Peyer's patch (tissue), 4 donors: ENCODE results near the gene ETV5. TPM values are rescaled to one million over a fixed set of nuclear protein-coding genes. Genes with fewer than 3 reads are reported as not detected.

Experiments used
- DNase-seq, 3 donors: peaks; one replicate each; pipeline ENCODE4 v3.0.0-alpha.2; 2017 to 2019
- H3K27ac ChIP-seq, 4 donors: fragments of 200-600 bp; sonication (generic); one replicate each; pipeline ENCODE4 v1.5.1; 2016 to 2019
- H3K27me3 ChIP-seq, 2 donors: fragments of 200-600 bp; sonication (generic); one replicate each; pipeline ENCODE4 v1.5.1; 2019
- H3K36me3 ChIP-seq, 3 donors: fragments of 200-600 bp; sonication (generic); one replicate each; pipeline ENCODE4 v1.5.1; 2016 to 2019
- H3K4me1 ChIP-seq, 4 donors: fragments of 200-600 bp; sonication (generic); one replicate each; pipeline ENCODE4 v1.5.1; 2016 to 2019
- H3K4me3 ChIP-seq, 4 donors: fragments of 200-600 bp; sonication (generic); 1 replicate in 3 of 4; 2 replicates in 1 of 4; pipeline ENCODE4 v1.5.1; 2016 to 2019; ENCODE audit warnings: mild to moderate bottlenecking in 1 of 4
- H3K9me3 ChIP-seq, 4 donors: fragments of 200-600 bp; sonication (generic); one replicate each; pipeline ENCODE4 v1.5.1; 2016 to 2019; ENCODE audit warnings: mild to moderate bottlenecking in 1 of 4
- POLR2A ChIP-seq, 2 donors: fragments of 450-650 bp; IDR thresholded peaks; one replicate each; pipeline ENCODE4 v1.5.1; 2017; ENCODE audit warnings: antibody characterized with exemption in 2 of 2, mild to moderate bottlenecking in 2 of 2, moderate library complexity in 2 of 2
- total RNA-seq, 4 donors: library from RNA; depleted of rRNA; stranded (reverse); fragments of >200 nt; gene quantifications; one replicate each; pipeline ENCODE4 v1.1.0, GENCODE V29; 2016
- TF ChIP-seq, protein P1 (sequence below), 6 experiments: fragments of 450-650 bp in 4 of 6; fragments of 200-600 bp in 2 of 6; sonication (generic) in 1 of 6; IDR thresholded peaks; one replicate each; pipeline ENCODE4 v1.5.1; 2017 to 2019; ENCODE audit warnings: antibody characterized with exemption in 6 of 6, mild to moderate bottlenecking in 3 of 6, moderate library complexity in 1 of 6

Gene ETV5
- total RNA-seq, 4 donors from 2014 or later = 4.1 to 5.3 (median 4.8) TPM

DNA sequence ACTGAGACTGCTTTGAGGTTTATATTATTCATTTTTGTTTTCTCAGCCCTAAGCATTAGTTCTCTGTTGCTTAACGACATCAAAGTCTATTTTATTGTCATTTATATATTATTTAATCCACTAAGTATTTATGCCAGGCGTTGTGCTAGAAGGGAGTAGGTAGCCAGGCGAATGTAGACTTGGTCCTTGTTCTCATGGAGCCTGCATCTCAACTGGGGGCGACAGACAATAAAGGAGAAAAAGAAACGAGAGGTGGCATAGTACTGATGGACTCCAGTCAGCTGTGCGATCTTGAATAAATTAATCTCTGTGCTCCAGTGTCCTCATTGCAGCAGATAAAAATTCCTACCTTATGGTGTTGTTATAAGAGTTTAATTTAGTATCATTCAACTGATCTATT is 49.7 kb downstream of the ETV5 start:
- Histone ChIP-seq H3K27me3 (no peaks in the 10 kb centered on the region), H3K4me1 (peaks cover 0 to under 1% (median 0%) of the 10 kb centered on the region in 4 donors), H3K36me3 (no peaks in the 10 kb centered on the region), H3K27ac (no peak overlapping the region), H3K4me3 (no peak overlapping the region), H3K9me3 (no peaks in the 10 kb centered on the region)
- TF ChIP-seq POLR2A (IDR thresholded peaks at IDR 0.05) = no peak
- TF ChIP-seq, protein P1, sequence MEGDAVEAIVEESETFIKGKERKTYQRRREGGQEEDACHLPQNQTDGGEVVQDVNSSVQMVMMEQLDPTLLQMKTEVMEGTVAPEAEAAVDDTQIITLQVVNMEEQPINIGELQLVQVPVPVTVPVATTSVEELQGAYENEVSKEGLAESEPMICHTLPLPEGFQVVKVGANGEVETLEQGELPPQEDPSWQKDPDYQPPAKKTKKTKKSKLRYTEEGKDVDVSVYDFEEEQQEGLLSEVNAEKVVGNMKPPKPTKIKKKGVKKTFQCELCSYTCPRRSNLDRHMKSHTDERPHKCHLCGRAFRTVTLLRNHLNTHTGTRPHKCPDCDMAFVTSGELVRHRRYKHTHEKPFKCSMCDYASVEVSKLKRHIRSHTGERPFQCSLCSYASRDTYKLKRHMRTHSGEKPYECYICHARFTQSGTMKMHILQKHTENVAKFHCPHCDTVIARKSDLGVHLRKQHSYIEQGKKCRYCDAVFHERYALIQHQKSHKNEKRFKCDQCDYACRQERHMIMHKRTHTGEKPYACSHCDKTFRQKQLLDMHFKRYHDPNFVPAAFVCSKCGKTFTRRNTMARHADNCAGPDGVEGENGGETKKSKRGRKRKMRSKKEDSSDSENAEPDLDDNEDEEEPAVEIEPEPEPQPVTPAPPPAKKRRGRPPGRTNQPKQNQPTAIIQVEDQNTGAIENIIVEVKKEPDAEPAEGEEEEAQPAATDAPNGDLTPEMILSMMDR (IDR thresholded peaks at IDR 0.05) = no peak
- DNase-seq = no peak

DNA sequence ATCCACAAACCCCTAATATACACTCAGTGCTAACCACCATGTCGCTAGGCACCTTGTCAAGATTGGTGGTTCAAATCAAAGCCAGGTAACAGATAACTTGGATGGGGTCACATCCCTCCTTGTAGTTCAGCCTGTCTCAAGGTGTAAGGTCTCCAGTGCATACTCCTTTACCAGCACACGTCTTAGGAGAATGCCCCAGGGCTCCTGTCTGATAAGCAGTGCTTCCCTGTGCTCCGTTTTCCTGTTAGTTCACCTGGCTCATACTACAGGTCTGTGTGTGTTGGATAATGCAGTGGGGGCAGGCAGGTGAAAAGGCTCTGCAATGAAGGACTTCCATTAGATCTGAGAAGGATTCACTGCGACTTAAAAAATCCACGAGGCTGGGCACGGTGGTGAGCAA is 50.7 kb downstream of the ETV5 start:
- Histone ChIP-seq H3K4me3 (no peak overlapping the region), H3K27me3 (no peaks in the 10 kb centered on the region), H3K4me1 (peaks cover 0 to 4% (median 0%) of the 10 kb centered on the region in 4 donors), H3K9me3 (no peaks in the 10 kb centered on the region), H3K36me3 (no peaks in the 10 kb centered on the region), H3K27ac (no peak overlapping the region)
- TF ChIP-seq, protein P1 (IDR thresholded peaks at IDR 0.05) = no peak
- no peak for TF ChIP-seq POLR2A (IDR thresholded peaks at IDR 0.05)
- DNase-seq = no peak

DNA sequence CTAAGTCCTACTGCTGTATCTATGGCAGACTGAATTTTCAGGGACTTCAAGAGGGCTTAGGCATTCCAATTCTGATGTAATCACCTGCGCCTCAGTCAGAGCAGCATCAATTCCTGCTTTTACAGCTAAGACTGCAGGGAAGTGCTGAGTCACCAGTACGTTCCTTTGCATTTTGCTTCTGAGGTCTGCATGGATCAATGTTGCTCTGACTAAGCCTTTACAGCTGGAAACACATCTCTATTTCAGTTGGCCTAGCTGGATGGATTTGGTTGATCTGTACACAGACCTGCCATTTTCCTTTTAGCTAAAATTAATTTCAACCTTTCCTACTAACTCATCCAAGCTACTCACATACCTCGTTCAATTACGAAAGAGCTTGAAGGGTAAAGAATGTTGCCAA is 51.3 kb downstream of the ETV5 start:
- Histone ChIP-seq H3K36me3 (no peaks in the 10 kb centered on the region), H3K4me1 (peaks cover 0 to 4% (median 0%) of the 10 kb centered on the region in 4 donors), H3K9me3 (no peaks in the 10 kb centered on the region), H3K27ac (no peak overlapping the region), H3K4me3 (no peak overlapping the region), H3K27me3 (no peaks in the 10 kb centered on the region)
- TF ChIP-seq, protein P1 (IDR thresholded peaks at IDR 0.05) = no peak
- no peak for TF ChIP-seq POLR2A (IDR thresholded peaks at IDR 0.05)
- DNase-seq = no peak

DNA sequence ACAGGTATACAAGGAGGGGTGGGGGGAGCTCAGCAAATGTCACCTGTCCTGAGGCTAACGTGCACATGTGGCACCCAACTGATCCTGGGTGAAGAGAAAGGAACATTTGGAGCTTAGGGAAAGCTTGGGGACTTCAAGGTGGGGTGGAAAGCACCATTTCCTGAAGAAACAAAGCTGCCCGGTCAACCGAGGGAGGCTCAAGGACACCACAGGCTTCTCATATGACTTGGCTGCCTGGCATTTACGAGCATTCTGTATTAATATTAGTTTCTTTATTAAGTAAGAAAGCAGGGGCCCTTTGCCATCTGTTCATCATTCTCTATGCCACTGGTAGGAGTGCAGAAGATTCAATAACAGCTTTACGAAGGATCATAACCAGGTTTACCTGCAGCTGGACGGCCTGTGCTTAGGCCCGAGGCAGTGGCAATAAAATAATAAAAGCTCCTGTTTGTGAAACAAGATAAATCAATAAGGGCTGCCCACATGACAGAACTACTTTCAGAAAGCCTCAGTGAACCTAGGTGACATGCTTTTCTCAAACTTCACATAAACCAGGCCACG is 54.0 kb downstream of the ETV5 start:
- Histone ChIP-seq H3K9me3 (no peaks in the 10 kb centered on the region), H3K27me3 (no peaks in the 10 kb centered on the region), H3K36me3 (no peaks in the 10 kb centered on the region), H3K4me3 (no peak overlapping the region), H3K27ac (peak overlapping the region in 2 of 4 donors; percentile 17 to 35), H3K4me1 (peaks cover 0 to 4% (median 0%) of the 10 kb centered on the region in 4 donors)
- TF ChIP-seq POLR2A (IDR thresholded peaks at IDR 0.05) = no peak
- TF ChIP-seq, protein P1 (IDR thresholded peaks at IDR 0.05) = no peak
- no peak for DNase-seq

DNA sequence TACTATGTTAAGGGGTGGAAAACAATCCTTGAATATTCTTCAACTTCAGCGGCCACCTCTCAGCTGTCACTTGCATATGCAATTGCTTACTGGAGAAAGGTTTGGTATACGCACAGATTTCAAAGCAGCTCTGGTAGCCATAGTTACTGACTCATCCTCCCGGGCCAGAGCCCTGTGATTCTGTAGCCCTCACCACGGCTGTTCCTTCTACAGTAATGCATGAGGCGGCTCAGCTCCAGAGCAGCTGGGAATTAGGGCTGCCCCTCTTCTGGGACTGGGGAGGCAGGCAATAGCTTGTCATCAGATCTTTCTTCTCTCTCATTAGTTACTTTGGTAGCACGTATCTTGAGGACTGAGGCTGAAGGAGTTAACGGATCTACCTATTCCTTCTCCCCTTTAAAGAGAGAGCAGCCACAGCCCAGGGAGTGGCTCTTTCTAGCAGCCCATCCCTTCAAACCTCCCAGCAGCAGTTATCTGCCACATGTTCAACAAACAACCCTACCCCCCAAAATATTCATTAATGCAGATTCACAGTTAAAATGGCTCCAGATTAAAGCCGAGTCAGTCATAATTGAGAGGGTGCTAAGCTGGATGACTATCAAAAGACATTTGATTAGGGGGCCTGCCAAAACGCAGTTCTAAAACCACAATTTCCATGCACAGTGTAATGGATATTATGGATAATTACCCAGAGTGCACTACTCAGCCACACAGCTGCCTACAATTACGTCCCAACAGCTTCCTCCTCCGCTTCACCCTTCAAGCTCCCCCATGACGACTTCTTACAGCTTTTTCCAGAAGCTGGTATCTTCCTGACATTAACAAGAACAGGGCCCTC is 54.7 kb downstream of the ETV5 start:
- H3K4me3 ChIP-seq = no peak overlapping the region
- H3K4me1 ChIP-seq = peaks cover 0 to 4% (median 0%) of the 10 kb centered on the region in 4 donors
- H3K27ac ChIP-seq = peak overlapping the region in 2 of 4 donors; percentile 17 to 35
- no peaks in the 10 kb centered on the region for H3K36me3 ChIP-seq
- H3K27me3 ChIP-seq = no peaks in the 10 kb centered on the region
- DNase-seq = no peak
- H3K9me3 ChIP-seq = no peaks in the 10 kb centered on the region
- TF ChIP-seq, protein P1 (IDR thresholded peaks at IDR 0.05) = no peak
- TF ChIP-seq POLR2A (IDR thresholded peaks at IDR 0.05) = no peak
